Measurements from ENCODE around the gene AQP2.

- TF ChIP-seq CTCF (IDR thresholded peaks at IDR 0.05) (no peak), POLR2A (IDR thresholded peaks at IDR 0.05) (no peak), POLR2AphosphoS5 (IDR thresholded peaks at IDR 0.05) (no peak)
Observed at GRCh38 chr12:49984476-49985359, 34.2 kb downstream of the AQP2 start.

Measured in prostate gland (tissue), 2 donors.